HepG2 (cell line): ENCODE data around the gene NGB. TPM values are rescaled to one million over a fixed set of nuclear protein-coding genes. Genes with fewer than 3 reads are reported as not detected.

Experiments used
- GABPA ChIP-seq, 2 experiments: IDR thresholded peaks; 2 replicates each; pipeline ENCODE4 v1.6.1; 2011 to 2016; ENCODE audit warnings: low read depth in 2 of 2, low read length in 1 of 2, missing biosample characterization in 1 of 2, missing genetic modification characterization in 1 of 2
- KLF9 ChIP-seq: IDR thresholded peaks from 2 replicates; pipeline ENCODE4 v1.6.1; 2016; ENCODE audit warnings: low read depth
- NR2F1 ChIP-seq, 2 experiments: fragments of 450-650 bp in 1 of 2; formaldehyde crosslinking in 1 of 2; IDR thresholded peaks; 2 replicates each; pipeline versions ENCODE4 v1.5.0 to v1.6.1; 2016 to 2020; ENCODE audit warnings: mild to moderate bottlenecking in 1 of 2, missing compliant biosample characterization in 1 of 2, missing genetic modification reagents in 1 of 2, moderate library complexity in 1 of 2
- NRL ChIP-seq: sonication (generic); formaldehyde crosslinking; IDR thresholded peaks from 2 replicates; pipeline ENCODE4 v1.5.0; 2020; ENCODE audit warnings: missing genetic modification reagents, mild to moderate bottlenecking, moderate library complexity, borderline replicate concordance
- RCOR2 ChIP-seq: IDR thresholded peaks from 2 replicates; pipeline ENCODE4 v1.6.1; 2016; ENCODE audit warnings: missing biosample characterization, missing genetic modification reagents
- SPEN ChIP-seq: sonication (generic); formaldehyde crosslinking; IDR thresholded peaks from 2 replicates; pipeline ENCODE4 v1.5.1; 2020; ENCODE audit warnings: low read depth, mild to moderate bottlenecking, missing genetic modification reagents
- SRF ChIP-seq: IDR thresholded peaks from 2 replicates; pipeline ENCODE4 v1.6.1; 2011; ENCODE audit warnings: mild to moderate bottlenecking, low read depth, low read length, moderate library complexity
- SRSF1 ChIP-seq: fragments of 200-400 bp; formaldehyde crosslinking; optimal IDR thresholded peaks from 2 replicates; pipeline ENCODE3; 2017; ENCODE audit warnings: mild to moderate bottlenecking, low read depth, low read length, moderate library complexity
- TARDBP ChIP-seq: sonication (generic); formaldehyde crosslinking; IDR thresholded peaks from 2 replicates; pipeline ENCODE4 v1.8.0; 2022; ENCODE audit warnings: mild to moderate bottlenecking, missing genetic modification reagents
- TP53 ChIP-seq: sonication (generic); formaldehyde crosslinking; conservative IDR thresholded peaks from 2 replicates; pipeline ENCODE4 v1.4.0; 2020; ENCODE audit warnings: missing genetic modification reagents
- ZBTB8A ChIP-seq: sonication (generic); formaldehyde crosslinking; IDR thresholded peaks from 2 replicates; pipeline ENCODE4 v1.4.0; 2020; ENCODE audit warnings: mild to moderate bottlenecking, low read depth, missing genetic modification reagents, borderline replicate concordance
- ZGPAT ChIP-seq: IDR thresholded peaks from 2 replicates; pipeline ENCODE4 v1.6.1; 2016; ENCODE audit warnings: mild to moderate bottlenecking
- ZHX1 ChIP-seq: sonication (generic); formaldehyde crosslinking; IDR thresholded peaks from 2 replicates; pipeline ENCODE4 v1.8.1; 2022; ENCODE audit warnings: low read depth, mild to moderate bottlenecking, missing genetic modification reagents
- ZNF296 ChIP-seq: sonication (generic); formaldehyde crosslinking; conservative IDR thresholded peaks from 2 replicates; pipeline ENCODE4 v1.5.0; 2020; ENCODE audit warnings: mild to moderate bottlenecking, missing genetic modification reagents
- ZNF318 ChIP-seq: sonication (generic); formaldehyde crosslinking; IDR thresholded peaks from 2 replicates; pipeline ENCODE4 v1.4.0; 2020; ENCODE audit warnings: mild to moderate bottlenecking, missing genetic modification reagents
- ZNF530 ChIP-seq: sonication (generic); formaldehyde crosslinking; IDR thresholded peaks from 2 replicates; pipeline ENCODE4 v1.5.0; 2020; ENCODE audit warnings: low read depth, mild to moderate bottlenecking, missing genetic modification reagents
- ZNF563 ChIP-seq: sonication (generic); formaldehyde crosslinking; IDR thresholded peaks from 2 replicates; pipeline ENCODE4 v1.8.0; 2022; ENCODE audit warnings: mild to moderate bottlenecking, moderate library complexity, missing genetic modification reagents
- polyA plus RNA-seq, 8 experiments: library from polyadenylated mRNA; depleted of rRNA in 3 of 8; stranded (reverse) in 7 of 8; unstranded in 1 of 8; fragments of >200 nt; fragmentation: Illumina TruSeq in 4 of 8; extraction: Trizol in 4 of 8; gene quantifications; 2 replicates each; pipeline versions ENCODE4 v1.2.1 to v1.2.3, GENCODE V29; 2011 to 2016; ENCODE audit warnings: low read depth in 4 of 8, missing spikeins in 1 of 8, mixed read lengths in 1 of 8; ENCODE audit not compliant: insufficient read depth in 1 of 8
- total RNA-seq, 5 experiments: library from RNA; depleted of rRNA; stranded (reverse); fragments of >200 nt; fragmentation: Illumina TruSeq; extraction: Trizol; gene quantifications; 2 replicates each; pipeline ENCODE4 v1.2.3, GENCODE V29; 2016; ENCODE audit warnings: low read depth in 1 of 5

Gene NGB
- total and polyA plus RNA-seq, 2 of the 13 experiments (the other 11 are each of a cell fraction or from before 2014, with no cell fraction given): 0.04 TPM; not detected in 1

GRCh38 chr14:77302926-77303325 lies 31.9 kb upstream of the NGB start (continued):
- TF ChIP-seq GABPA (IDR thresholded peaks at IDR 0.05; ENCODE audit: low read depth, low read length) (no peak), GABPA (CRISPR knock-in tag; IDR thresholded peaks at IDR 0.05; ENCODE audit: low read depth) (no peak), SRSF1 (no peak), ZGPAT (CRISPR knock-in tag) (no peak; the same call in 1 of the 2 replicates), KLF9 (CRISPR knock-in tag) (no peak), ZNF563 (CRISPR knock-in tag) (no peak), TARDBP (CRISPR knock-in tag) (no peak), RCOR2 (CRISPR knock-in tag) (no peak), NRL (no peak), TP53 (no peak), SPEN (CRISPR knock-in tag) (no peak), ZNF318 (CRISPR knock-in tag) (no peak), ZNF530 (no peak), SRF (no peak), ZHX1 (CRISPR knock-in tag) (no peak), NR2F1 (CRISPR knock-in tag; IDR thresholded peaks at IDR 0.05) (no peak), ZBTB8A (CRISPR knock-in tag) (no peak), ZNF296 (CRISPR knock-in tag) (no peak)
